Left ventricle myocardium inferior (tissue), 1 donor: ENCODE measurements around the gene CCDC33. TPM values are rescaled to one million over a fixed set of nuclear protein-coding genes. Genes with fewer than 3 reads are reported as not detected.

ENCODE experiments used
- DNase-seq: peaks from one replicate; pipeline ENCODE4 v3.0.0-alpha.2; 2020
- H3K27ac ChIP-seq: fragments of 200-600 bp; replicated peaks from 2 replicates; pipeline ENCODE4 v1.8.0; 2021
- H3K27me3 ChIP-seq: fragments of 200-600 bp; 2 replicates; pipeline ENCODE4 v1.8.0; 2021; ENCODE audit warnings: low read depth
- H3K36me3 ChIP-seq: fragments of 200-600 bp; 2 replicates; pipeline ENCODE4 v1.8.0; 2021
- H3K4me1 ChIP-seq: fragments of 200-600 bp; 2 replicates; pipeline ENCODE4 v1.8.0; 2021
- H3K4me3 ChIP-seq: fragments of 200-600 bp; 2 replicates; pipeline ENCODE4 v1.8.0; 2021; ENCODE audit warnings: mild to moderate bottlenecking, moderate library complexity
- H3K9me3 ChIP-seq: fragments of 200-600 bp; replicated peaks from 2 replicates; pipeline ENCODE4 v1.8.0; 2021
- intact Hi-C: fragments of 100-400 bp; cut with micrococcal nuclease; formaldehyde crosslinking; loops from one replicate; pipeline ENCODE4 v1.11.0; 2022
- total RNA-seq: library from RNA; stranded (reverse); fragmentation: NEBNext Ultra II Directional; extraction: Animal tissue kit (Norgen Biotek cat#: 25700); gene quantifications from one replicate; pipeline ENCODE4 v1.2.1, GENCODE V29; 2021
- TF ChIP-seq, protein P1 (sequence below): fragments of 200-600 bp; IDR thresholded peaks from 2 replicates; pipeline ENCODE4 v1.8.0; 2021; ENCODE audit warnings: antibody characterized with exemption, mild to moderate bottlenecking, borderline replicate concordance
- donor health status: DM: no; HTN: yes; CAD: no; lungs with severe emphysema.

CCDC33 gene
- total RNA-seq, 1 donor from 2014 or later, result 0.11 TPM

DNA sequence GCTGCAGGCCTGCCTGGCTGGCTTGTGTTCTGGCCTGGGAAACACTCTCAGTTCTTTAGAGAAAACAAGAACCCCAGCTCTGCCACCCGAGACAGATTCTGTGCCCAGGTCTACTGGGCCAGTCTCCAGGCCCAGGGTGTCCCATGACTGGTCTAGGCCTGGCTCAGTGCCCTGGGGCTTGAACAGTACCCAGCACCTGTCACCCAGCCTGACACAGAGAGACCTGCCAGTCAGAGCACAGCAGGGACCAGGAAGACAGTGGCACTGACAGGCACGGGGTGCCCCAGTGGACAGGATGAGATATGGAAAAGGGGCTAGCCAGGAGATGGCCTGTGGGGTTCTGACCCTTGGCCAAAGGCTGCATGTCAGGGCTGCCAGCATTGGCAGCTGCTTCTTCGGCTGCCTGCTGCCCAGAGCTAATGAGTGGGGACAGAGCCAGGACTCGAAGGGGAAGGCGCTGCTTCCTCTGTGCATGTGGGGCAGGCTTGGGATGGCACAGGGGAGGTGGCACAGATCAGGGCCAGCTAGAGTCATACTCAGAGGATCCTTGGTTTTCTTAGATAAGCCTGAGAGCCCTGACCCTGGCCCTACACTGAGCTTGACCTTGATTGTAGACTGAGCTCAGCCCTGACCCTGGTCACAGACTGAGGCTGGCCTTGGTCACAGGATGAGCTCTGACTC is 15.1 kb downstream of the CCDC33 start:
- H3K27ac ChIP-seq, result peak overlapping the region; percentile 68
- TF ChIP-seq, protein P1, sequence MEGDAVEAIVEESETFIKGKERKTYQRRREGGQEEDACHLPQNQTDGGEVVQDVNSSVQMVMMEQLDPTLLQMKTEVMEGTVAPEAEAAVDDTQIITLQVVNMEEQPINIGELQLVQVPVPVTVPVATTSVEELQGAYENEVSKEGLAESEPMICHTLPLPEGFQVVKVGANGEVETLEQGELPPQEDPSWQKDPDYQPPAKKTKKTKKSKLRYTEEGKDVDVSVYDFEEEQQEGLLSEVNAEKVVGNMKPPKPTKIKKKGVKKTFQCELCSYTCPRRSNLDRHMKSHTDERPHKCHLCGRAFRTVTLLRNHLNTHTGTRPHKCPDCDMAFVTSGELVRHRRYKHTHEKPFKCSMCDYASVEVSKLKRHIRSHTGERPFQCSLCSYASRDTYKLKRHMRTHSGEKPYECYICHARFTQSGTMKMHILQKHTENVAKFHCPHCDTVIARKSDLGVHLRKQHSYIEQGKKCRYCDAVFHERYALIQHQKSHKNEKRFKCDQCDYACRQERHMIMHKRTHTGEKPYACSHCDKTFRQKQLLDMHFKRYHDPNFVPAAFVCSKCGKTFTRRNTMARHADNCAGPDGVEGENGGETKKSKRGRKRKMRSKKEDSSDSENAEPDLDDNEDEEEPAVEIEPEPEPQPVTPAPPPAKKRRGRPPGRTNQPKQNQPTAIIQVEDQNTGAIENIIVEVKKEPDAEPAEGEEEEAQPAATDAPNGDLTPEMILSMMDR, result no peak
- H3K36me3 ChIP-seq, result no peaks in the 10 kb centered on the region
- H3K4me1 ChIP-seq, result peaks cover 32% of the 10 kb centered on the region
- H3K4me3 ChIP-seq, result no peak overlapping the region
- DNase-seq, result peak; percentile 87
- H3K27me3 ChIP-seq, result peaks cover 6% of the 10 kb centered on the region
- H3K9me3 ChIP-seq, result no peaks in the 10 kb centered on the region
- intact Hi-C loops, result no loop called here

- DNase-seq, result no peak
- Histone ChIP-seq H3K36me3 (no peaks in the 10 kb centered on the region), H3K4me1 (peaks cover 32% of the 10 kb centered on the region), H3K9me3 (no peaks in the 10 kb centered on the region), H3K27me3 (peaks cover 7% of the 10 kb centered on the region), H3K4me3 (no peak overlapping the region), H3K27ac (no peak overlapping the region)
- TF ChIP-seq, protein P1, result no peak
- intact Hi-C loops, result no loop called here
These were observed 16.2 kb downstream of the CCDC33 start for GRCh38 chr15:74252291-74252690.

DNA sequence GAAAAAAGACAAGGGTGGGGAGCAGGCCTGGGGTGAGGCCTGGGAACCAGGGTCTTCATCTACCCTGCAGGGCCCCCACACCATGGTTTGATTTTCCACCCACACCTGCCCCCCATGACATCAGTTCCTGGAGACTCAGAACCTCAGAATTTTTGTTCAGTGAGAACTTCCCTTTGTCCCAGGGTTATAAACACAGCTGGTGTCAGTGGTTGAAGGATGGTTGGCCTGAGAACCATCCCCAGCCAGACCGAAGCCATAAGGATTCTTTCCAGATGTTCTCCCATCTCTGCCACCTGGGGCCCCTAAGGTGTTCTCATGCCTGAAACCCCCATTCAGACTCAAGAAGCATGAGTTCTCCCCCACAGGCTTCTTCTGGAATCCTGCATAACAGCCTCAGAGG is 16.6 kb downstream of the CCDC33 start:
- intact Hi-C loops, result no loop called here
- Histone ChIP-seq H3K9me3 (no peaks in the 10 kb centered on the region), H3K27ac (no peak overlapping the region)

DNA sequence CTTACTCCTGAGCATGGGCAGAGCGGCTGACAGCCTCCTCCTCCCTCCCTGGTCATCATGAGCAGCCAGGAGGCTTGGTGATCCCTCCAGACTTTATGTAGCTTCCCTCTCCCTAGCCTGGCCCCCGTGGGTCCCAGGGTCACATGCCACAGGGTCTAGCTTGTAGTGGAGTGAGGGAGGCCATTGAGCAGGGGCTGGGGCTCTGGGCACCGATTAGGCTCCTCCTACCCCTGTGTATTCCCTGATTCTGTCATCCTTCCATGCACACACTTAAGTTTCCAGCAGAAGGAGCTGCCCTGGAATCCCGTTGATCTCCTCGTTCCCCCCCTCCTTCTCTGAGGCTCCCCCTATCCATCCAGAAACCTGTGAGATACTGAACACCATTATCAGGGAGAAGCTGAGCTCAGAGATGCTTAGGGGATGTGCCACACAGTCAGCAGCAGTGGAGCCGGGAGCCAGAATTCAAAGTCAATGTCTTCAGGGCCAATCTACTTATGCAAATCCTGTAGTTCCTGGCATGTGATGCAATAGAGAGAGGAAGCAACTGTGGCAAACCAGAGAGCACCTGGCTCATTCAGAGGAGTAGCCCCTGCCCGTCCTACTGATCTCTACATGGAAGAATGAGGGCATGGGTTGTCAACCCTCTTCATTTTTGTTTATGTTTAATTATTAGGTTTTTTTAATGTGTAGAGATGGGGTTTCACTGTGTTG is 17.2 kb downstream of the CCDC33 start:
- TF ChIP-seq, protein P1, result no peak

More for the DNA sequence above, 16.6 kb downstream of the CCDC33 start:
- TF ChIP-seq, protein P1, result no peak
- Histone ChIP-seq H3K4me3 (no peak overlapping the region), H3K4me1 (peaks cover 32% of the 10 kb centered on the region), H3K36me3 (no peaks in the 10 kb centered on the region), H3K27me3 (peaks cover 12% of the 10 kb centered on the region)
- no peak for DNase-seq

GRCh38 chr15:74257105-74257504 is 21.0 kb downstream of the CCDC33 start:
- intact Hi-C loops, result no loop called here
- no peaks in the 10 kb centered on the region for H3K9me3 ChIP-seq
- no peak overlapping the region for H3K27ac ChIP-seq
- peaks cover 54% of the 10 kb centered on the region for H3K27me3 ChIP-seq
- no peaks in the 10 kb centered on the region for H3K36me3 ChIP-seq
- DNase-seq, result no peak
- TF ChIP-seq, protein P1, result no peak
- no peak overlapping the region for H3K4me3 ChIP-seq
- H3K4me1 ChIP-seq, result peaks cover 13% of the 10 kb centered on the region

More for the DNA sequence above, 17.2 kb downstream of the CCDC33 start:
- Histone ChIP-seq H3K27ac (no peak overlapping the region), H3K4me3 (no peak overlapping the region), H3K4me1 (peaks cover 32% of the 10 kb centered on the region), H3K9me3 (no peaks in the 10 kb centered on the region), H3K27me3 (peaks cover 18% of the 10 kb centered on the region), H3K36me3 (no peaks in the 10 kb centered on the region)
- no peak for DNase-seq
- intact Hi-C loops, result no loop called here
